HCT116 (cell line): Measurements from ENCODE around the gene GINS3. TPM values are rescaled to one million over a fixed set of nuclear protein-coding genes. Genes with fewer than 3 reads are reported as not detected.

Experiments
- ATAC-seq: fragments of 200-7000 bp; cut with Tn5 transposase; 2 replicates; pipeline ENCODE4 v1.9.1; 2020; ENCODE audit warnings: mild to moderate bottlenecking, moderate library complexity
- BruUV-seq: library from RNA; stranded (reverse); fragments of 400-500 nt; replicated peaks from 2 replicates; lab custom pipeline; 2021; lab: Mats Ljungman, UMichigan
- CTCF ChIA-PET: fragments of 300-600 bp; sonication (Branson Sonifier 250); formaldehyde crosslinking; loops from one replicate; lab custom pipeline; 2021; ENCODE audit warnings: antibody characterized with exemption; lab: Charles Lee
- POLR2A ChIA-PET: fragments of 300-600, 350-600 bp; sonication (Branson Sonifier 250); formaldehyde crosslinking; loops from one replicate; lab custom pipeline; 2021; ENCODE audit warnings: antibody characterized with exemption; lab: Charles Lee
- RAD21 ChIA-PET, 2 experiments: fragments of 300-600 bp; sonication (Branson Sonifier 250); formaldehyde crosslinking; loops; one replicate each; lab custom pipeline; 2023; ENCODE audit warnings: low total read pairs in 2 of 2; ENCODE audit not compliant: uncharacterized antibody in 2 of 2, unreplicated experiment in 2 of 2, low non-redundant PET in 1 of 2; lab: Charles Lee
- DNase-seq: peaks from one replicate; pipeline ENCODE4 v3.0.0-alpha.2; 2010; ENCODE audit warnings: low read depth, low spot score
- H2AFZ ChIP-seq: fragments of 200-600 bp; shearing (Covaris generic), sonication (generic); 2 replicates; pipeline ENCODE4 v1.6.1; 2017; ENCODE audit warnings: low read depth, mixed run types, mixed read lengths, antibody characterized with exemption, low read length; ENCODE audit not compliant: poor library complexity, severe bottlenecking
- H3K27ac ChIP-seq: 2 replicates; pipeline ENCODE4 v1.5.1; 2012; ENCODE audit warnings: low read depth, low read length
- H3K27me3 ChIP-seq: fragments of 200-600 bp; sonication (generic); 2 replicates; pipeline ENCODE4 v1.6.1; 2016; ENCODE audit warnings: mixed run types, low read length, mixed read lengths; ENCODE audit not compliant: insufficient read depth
- H3K36me3 ChIP-seq, 2 experiments: fragments of 200-500 bp in 1 of 2; fragments of 200-600 bp in 1 of 2; sonication (Bioruptor generic) in 1 of 2; sonication (generic) in 1 of 2; 2 replicates each; pipeline versions ENCODE4 v1.5.1 to v1.6.1; 2014 to 2016; ENCODE audit warnings: low read length in 2 of 2, inconsistent platforms in 1 of 2, mixed read lengths in 1 of 2, mixed run types in 1 of 2; ENCODE audit not compliant: insufficient read depth in 2 of 2, control insufficient read depth in 1 of 2
- H3K4me1 ChIP-seq, 2 experiments: fragments of 200-600 bp in 1 of 2; sonication (generic) in 1 of 2; 2 replicates each; pipeline versions ENCODE4 v1.5.1 to v1.6.1; 2012 to 2017; ENCODE audit warnings: low read length in 2 of 2, inconsistent platforms in 1 of 2, mild to moderate bottlenecking in 1 of 2, mixed read lengths in 1 of 2, mixed run types in 1 of 2, moderate library complexity in 1 of 2; ENCODE audit not compliant: insufficient read depth in 2 of 2, control insufficient read depth in 1 of 2
- H3K4me2 ChIP-seq: fragments of 200-600 bp; sonication (generic); 2 replicates; pipeline ENCODE4 v1.6.1; 2017; ENCODE audit warnings: mixed run types, low read length, mixed read lengths
- H3K4me3 ChIP-seq, 2 experiments: fragments of 200-600 bp in 1 of 2; sonication (generic) in 1 of 2; replicated peaks in 1 of 2; 2 replicates each; pipeline ENCODE4 v1.5.1; 2011 to 2016; ENCODE audit warnings: low read length in 2 of 2, control low read depth in 1 of 2, low read depth in 1 of 2, mild to moderate bottlenecking in 1 of 2, mixed read lengths in 1 of 2, mixed run types in 1 of 2
- H3K79me2 ChIP-seq: fragments of 200-600 bp; sonication (generic); 2 replicates; pipeline ENCODE4 v1.6.1; 2017; ENCODE audit warnings: mild to moderate bottlenecking, mixed run types, low read length, moderate library complexity, mixed read lengths; ENCODE audit not compliant: insufficient read depth
- H3K9ac ChIP-seq: fragments of 200-600 bp; sonication (generic); 2 replicates; pipeline ENCODE4 v1.6.1; 2016; ENCODE audit warnings: low read length, mixed read lengths
- H3K9me2 ChIP-seq: fragments of 200-600 bp; sonication (generic), shearing (Covaris generic); 2 replicates; pipeline ENCODE4 v1.6.1; 2017; ENCODE audit warnings: mixed run types, mild to moderate bottlenecking, moderate library complexity; ENCODE audit not compliant: insufficient read depth
- H3K9me3 ChIP-seq, 2 experiments: fragments of 200-500 bp in 1 of 2; fragments of 200-600 bp in 1 of 2; sonication (Bioruptor generic) in 1 of 2; sonication (generic) in 1 of 2; 2 replicates each; pipeline ENCODE4 v1.6.1; 2014 to 2017; ENCODE audit warnings: low read length in 2 of 2, mixed read lengths in 2 of 2, inconsistent platforms in 1 of 2, low read depth in 1 of 2, mild to moderate bottlenecking in 1 of 2, mixed run types in 1 of 2, moderate library complexity in 1 of 2; ENCODE audit not compliant: control insufficient read depth in 1 of 2, insufficient read depth in 1 of 2
- H4K20me1 ChIP-seq: fragments of 200-600 bp; sonication (generic), shearing (Covaris generic); 2 replicates; pipeline ENCODE4 v1.6.1; 2017; ENCODE audit warnings: mixed run types, mild to moderate bottlenecking, moderate library complexity; ENCODE audit not compliant: insufficient read depth
- ATF3 ChIP-seq: IDR thresholded peaks from 2 replicates; pipeline ENCODE4 v1.6.1; 2012
- CTCF ChIP-seq, 3 experiments: fragments of 200-600 bp in 1 of 3; sonication (generic) in 1 of 3; IDR thresholded peaks in 2 of 3; conservative IDR thresholded peaks in 1 of 3; 2 replicates each; pipeline ENCODE4 v1.5.1; 2012 to 2017; ENCODE audit warnings: low read depth in 2 of 3, low read length in 2 of 3, antibody characterized with exemption in 1 of 3, borderline replicate concordance in 1 of 3, control low read depth in 1 of 3, mild to moderate bottlenecking in 1 of 3, mixed read lengths in 1 of 3, mixed run types in 1 of 3, moderate library complexity in 1 of 3; ENCODE audit not compliant: insufficient read depth in 1 of 3
- ELF1 ChIP-seq: IDR thresholded peaks from 2 replicates; pipeline ENCODE4 v1.6.1; 2012; ENCODE audit warnings: low read depth, borderline replicate concordance
- EZH2phosphoT487 ChIP-seq: fragments of 200-600 bp; IDR thresholded peaks from 2 replicates; pipeline ENCODE4 v1.6.1; 2018; ENCODE audit warnings: antibody characterized with exemption, borderline replicate concordance
- JUND ChIP-seq: IDR thresholded peaks from 2 replicates; pipeline ENCODE4 v1.6.1; 2012
- MAX ChIP-seq: IDR thresholded peaks from 2 replicates; pipeline ENCODE4 v1.6.1; 2012
- POLR2A ChIP-seq: IDR thresholded peaks from 2 replicates; pipeline ENCODE4 v1.7.0; 2011; ENCODE audit warnings: borderline replicate concordance; ENCODE audit not compliant: insufficient read depth, insufficient read length; ENCODE audit errors: extremely low read depth
- POLR2AphosphoS5 ChIP-seq: IDR thresholded peaks from 2 replicates; pipeline ENCODE4 v1.6.1; 2011; ENCODE audit warnings: mild to moderate bottlenecking, low read depth, low read length, moderate library complexity
- RAD21 ChIP-seq: IDR thresholded peaks from 2 replicates; pipeline ENCODE4 v1.6.1; 2012; ENCODE audit warnings: low read depth, mild to moderate bottlenecking
- REST ChIP-seq: IDR thresholded peaks from 2 replicates; pipeline ENCODE4 v1.6.1; 2012; ENCODE audit warnings: low read depth
- SRF ChIP-seq: IDR thresholded peaks from 2 replicates; pipeline ENCODE4 v1.6.1; 2012; ENCODE audit warnings: low read depth
- YY1 ChIP-seq: IDR thresholded peaks from 2 replicates; pipeline ENCODE4 v1.6.1; 2011; ENCODE audit warnings: low read length, low read depth, moderate library complexity, mild to moderate bottlenecking; ENCODE audit not compliant: insufficient replicate concordance; ENCODE audit errors: extremely low read depth
- ZBTB33 ChIP-seq: IDR thresholded peaks from 2 replicates; pipeline ENCODE4 v1.6.1; 2011; ENCODE audit warnings: mild to moderate bottlenecking, low read length, moderate library complexity; ENCODE audit not compliant: insufficient replicate concordance; ENCODE audit errors: extremely low read depth
- ZFX ChIP-seq: fragments of 450-650 bp; IDR thresholded peaks from 2 replicates; pipeline ENCODE4 v1.6.1; 2017
- intact Hi-C: fragments of 100-400 bp; cut with micrococcal nuclease; formaldehyde crosslinking; loops from 2 replicates; pipeline ENCODE4 v1.10.0; 2022
- total RNA-seq: library from RNA; stranded (reverse); gene quantifications from one replicate; pipeline ENCODE4 v1.2.1, GENCODE V29; 2021; ENCODE audit not compliant: unreplicated experiment

GINS3 gene
- total RNA-seq, 1 experiment from 2014 or later = 12.1 TPM

GRCh38 chr16:58450590-58450989, 58.3 kb downstream of the GINS3 start:
- RAD21 ChIA-PET = no interaction called here
- Histone ChIP-seq H4K20me1 (no peaks in the 10 kb centered on the region), H3K4me3 (no peak overlapping the region), H3K9ac (no peak overlapping the region), H3K27me3 (no peaks in the 10 kb centered on the region), H3K79me2 (no peaks in the 10 kb centered on the region), H3K4me1 (peaks cover 0 to 6% of the 10 kb centered on the region in 2 experiments; a peak in 2 of 4 replicates), H3K4me2 (no peak overlapping the region), H3K27ac (no peak overlapping the region), H2AFZ (no peak overlapping the region), H3K9me2 (no peaks in the 10 kb centered on the region), H3K9me3 (no peaks in the 10 kb centered on the region), H3K36me3 (no peaks in the 10 kb centered on the region)
- ATAC-seq (no peak), DNase-seq (no peak)
- intact Hi-C loops = no loop called here
- TF ChIP-seq RAD21 (no peak), MAX (no peak), ZFX (no peak), ZBTB33 (no peak), CTCF (IDR thresholded peaks at IDR 0.05 in 2 of 3, conservative IDR thresholded peaks at IDR 0.05 in 1 of 3; ENCODE audit: borderline replicate concordance in 1 of 3, insufficient read depth in 1 of 3, low read depth in 2 of 3, low read length in 2 of 3) (no peak), REST (no peak), ATF3 (no peak), POLR2AphosphoS5 (no peak), YY1 (no peak), ELF1 (no peak), EZH2phosphoT487 (no peak), SRF (no peak), JUND (no peak), POLR2A (no peak)
- no TSS peak for BruUV-seq
- CTCF ChIA-PET = no interaction called here
- POLR2A ChIA-PET = no interaction called here
